ENCODE data around the gene ITGB1BP1. TPM values are rescaled to one million over a fixed set of nuclear protein-coding genes. Genes with fewer than 3 reads are reported as not detected.
A peak's percentile ranks its signal among the peaks of the same experiment; 100 is the strongest.

Gene ITGB1BP1
- total RNA-seq, 1 donor from 2014 or later: 78.2 TPM

DNA sequence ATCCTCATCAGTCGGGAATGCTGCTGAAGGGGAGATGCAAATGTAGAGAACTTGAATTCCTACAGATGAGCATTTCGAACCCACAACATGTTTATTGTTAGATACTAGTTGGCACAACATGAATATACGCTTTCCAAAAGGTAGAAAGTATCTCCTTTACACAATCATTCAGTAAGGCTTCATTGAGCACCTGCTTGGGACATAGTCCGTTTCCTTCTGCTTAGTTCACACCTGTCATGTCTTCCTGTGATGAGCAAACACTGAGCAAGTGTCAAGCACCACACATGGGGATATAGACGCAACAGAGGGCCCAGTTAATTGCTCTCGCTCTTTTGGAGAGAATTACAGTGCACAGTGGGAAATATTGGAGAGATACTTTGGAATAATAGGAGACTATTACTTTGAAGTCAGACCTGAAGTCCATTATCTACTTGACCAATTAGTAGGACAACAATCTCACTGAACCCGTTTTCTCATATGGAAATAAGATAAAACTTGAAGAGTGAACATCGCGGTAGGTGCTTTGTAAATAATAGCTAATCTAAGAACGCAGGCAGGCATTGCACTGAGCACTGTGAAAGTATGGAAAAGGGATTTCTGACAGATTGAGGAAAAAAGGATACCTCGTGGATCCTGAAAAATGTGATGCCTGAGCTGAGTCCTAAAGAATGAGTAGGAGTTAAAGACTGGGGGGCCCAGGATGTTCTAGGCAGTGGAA is 1.3 kb upstream of the ITGB1BP1 start:
- intact Hi-C loops (cut with DNase I): no loop called here
- H3K36me3 ChIP-seq: peaks cover 7% of the 10 kb centered on the region
- ATAC-seq (no peak), DNase-seq (no peak)
- H3K4me1 ChIP-seq: peaks cover 28% of the 10 kb centered on the region
- TF ChIP-seq, protein P1, sequence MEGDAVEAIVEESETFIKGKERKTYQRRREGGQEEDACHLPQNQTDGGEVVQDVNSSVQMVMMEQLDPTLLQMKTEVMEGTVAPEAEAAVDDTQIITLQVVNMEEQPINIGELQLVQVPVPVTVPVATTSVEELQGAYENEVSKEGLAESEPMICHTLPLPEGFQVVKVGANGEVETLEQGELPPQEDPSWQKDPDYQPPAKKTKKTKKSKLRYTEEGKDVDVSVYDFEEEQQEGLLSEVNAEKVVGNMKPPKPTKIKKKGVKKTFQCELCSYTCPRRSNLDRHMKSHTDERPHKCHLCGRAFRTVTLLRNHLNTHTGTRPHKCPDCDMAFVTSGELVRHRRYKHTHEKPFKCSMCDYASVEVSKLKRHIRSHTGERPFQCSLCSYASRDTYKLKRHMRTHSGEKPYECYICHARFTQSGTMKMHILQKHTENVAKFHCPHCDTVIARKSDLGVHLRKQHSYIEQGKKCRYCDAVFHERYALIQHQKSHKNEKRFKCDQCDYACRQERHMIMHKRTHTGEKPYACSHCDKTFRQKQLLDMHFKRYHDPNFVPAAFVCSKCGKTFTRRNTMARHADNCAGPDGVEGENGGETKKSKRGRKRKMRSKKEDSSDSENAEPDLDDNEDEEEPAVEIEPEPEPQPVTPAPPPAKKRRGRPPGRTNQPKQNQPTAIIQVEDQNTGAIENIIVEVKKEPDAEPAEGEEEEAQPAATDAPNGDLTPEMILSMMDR (IDR thresholded peaks at IDR 0.05): no peak
- H3K4me3 ChIP-seq: peak overlapping the region; percentile 85
- H3K27ac ChIP-seq: no peak overlapping the region
- H3K9me3 ChIP-seq: no peaks in the 10 kb centered on the region
- H3K27me3 ChIP-seq: no peaks in the 10 kb centered on the region

GRCh38 chr2:9423922-9424272 is 569 bp upstream of the ITGB1BP1 start:
- peaks cover 30% of the 10 kb centered on the region for H3K4me1 ChIP-seq
- no peaks in the 10 kb centered on the region for H3K9me3 ChIP-seq
- intact Hi-C loops (cut with DNase I): no loop called here
- H3K36me3 ChIP-seq: peaks cover under 1% of the 10 kb centered on the region
- peak overlapping the region; percentile 91 for H3K27ac ChIP-seq
- ATAC-seq: no peak
- peak overlapping the region; percentile 85 for H3K4me3 ChIP-seq
- TF ChIP-seq, protein P1 (IDR thresholded peaks at IDR 0.05): no peak
- no peak for DNase-seq
- no peaks in the 10 kb centered on the region for H3K27me3 ChIP-seq

- Histone ChIP-seq H3K36me3 (peaks cover 9% of the 10 kb centered on the region), H3K4me3 (peak overlapping the region; percentile 85), H3K4me1 (peaks cover 30% of the 10 kb centered on the region), H3K27me3 (no peaks in the 10 kb centered on the region), H3K9me3 (no peaks in the 10 kb centered on the region), H3K27ac (peak overlapping the region; percentile 91)
- no peak for DNase-seq
- peak; percentile 39 for ATAC-seq
- intact Hi-C loops (cut with DNase I): no loop called here
- TF ChIP-seq, protein P1 (IDR thresholded peaks at IDR 0.05): no peak
Observed at GRCh38 chr2:9422321-9423099, 818 bp downstream of the ITGB1BP1 start.

- H3K4me3 ChIP-seq: no peak overlapping the region
- no peaks in the 10 kb centered on the region for H3K27me3 ChIP-seq
- TF ChIP-seq, protein P1 (IDR thresholded peaks at IDR 0.05): no peak
- H3K9me3 ChIP-seq: no peaks in the 10 kb centered on the region
- peaks cover 15% of the 10 kb centered on the region for H3K36me3 ChIP-seq
- H3K27ac ChIP-seq: no peak overlapping the region
- intact Hi-C loops (cut with DNase I): no loop called here
- peaks cover 30% of the 10 kb centered on the region for H3K4me1 ChIP-seq
- ATAC-seq (no peak), DNase-seq (no peak)
Observed at GRCh38 chr2:9420495-9420894, 2.8 kb downstream of the ITGB1BP1 start.

- TF ChIP-seq, protein P1 (IDR thresholded peaks at IDR 0.05): no peak
- ATAC-seq (no peak), DNase-seq (no peak)
- Histone ChIP-seq H3K4me3 (no peak overlapping the region), H3K36me3 (peaks cover 15% of the 10 kb centered on the region), H3K27ac (no peak overlapping the region), H3K4me1 (peaks cover 25% of the 10 kb centered on the region), H3K9me3 (no peaks in the 10 kb centered on the region), H3K27me3 (no peaks in the 10 kb centered on the region)
- intact Hi-C loops (cut with DNase I): no loop called here
Observed at GRCh38 chr2:9419541-9419940, 3.8 kb downstream of the ITGB1BP1 start.

Measured in upper lobe of right lung (tissue), 1 donor.